SK-N-MC (cell line): ENCODE measurements around the gene ANKAR.

ENCODE experiments used
- DNase-seq: peaks from one replicate; pipeline ENCODE4 v3.0.0-alpha.2; 2011; ENCODE audit warnings: low read depth, low spot score
- H3K27ac ChIP-seq: fragments of 200-600 bp; sonication (generic); 2 replicates; pipeline ENCODE4 v1.5.1; 2016; ENCODE audit warnings: mixed run types
- H3K36me3 ChIP-seq: fragments of 200-600 bp; sonication (generic); 2 replicates; pipeline ENCODE4 v1.6.1; 2017; ENCODE audit warnings: antibody characterized with exemption, low read length, mixed read lengths; ENCODE audit not compliant: insufficient read depth
- H3K4me3 ChIP-seq: fragments of 200-600 bp; sonication (generic); 2 replicates; pipeline ENCODE4 v1.5.1; 2016
- H3K9ac ChIP-seq: fragments of 200-600 bp; sonication (generic); 2 replicates; pipeline ENCODE4 v1.8.0; 2017; ENCODE audit warnings: mixed run types, mixed read lengths; ENCODE audit not compliant: insufficient read length
- H3K9me3 ChIP-seq: fragments of 200-600 bp; sonication (generic); 2 replicates; pipeline ENCODE4 v1.6.1; 2017; ENCODE audit warnings: low read depth, mild to moderate bottlenecking, antibody characterized with exemption, low read length, moderate library complexity, mixed read lengths
- EZH2 ChIP-seq: fragments of 200-600 bp; sonication (generic); IDR thresholded peaks from one replicate; pipeline ENCODE4 v1.6.1; 2017; ENCODE audit warnings: antibody characterized with exemption
- FOXP2 ChIP-seq: optimal IDR thresholded peaks from 2 replicates; pipeline ENCODE3; 2011; ENCODE audit warnings: mild to moderate bottlenecking, moderate library complexity; ENCODE audit not compliant: insufficient read depth; ENCODE audit errors: extremely low read length, control extremely low read depth
- POLR2AphosphoS5 ChIP-seq: IDR thresholded peaks from 2 replicates; pipeline ENCODE4 v1.6.1; 2012; ENCODE audit warnings: mild to moderate bottlenecking, low read depth, low read length, borderline replicate concordance

Gene ANKAR

GRCh38 chr2:189669913-189670312 lies 4.6 kb upstream of the ANKAR start:
- DNase-seq = no peak
- no peak for TF ChIP-seq FOXP2
- no peak for TF ChIP-seq POLR2AphosphoS5
- no peak for TF ChIP-seq EZH2
- Histone ChIP-seq H3K9ac (no peak overlapping the region), H3K27ac (no peak overlapping the region), H3K36me3 (peaks cover 87% of the 10 kb centered on the region), H3K4me3 (no peak overlapping the region), H3K9me3 (no peaks in the 10 kb centered on the region)

GRCh38 chr2:189673661-189674373 lies 653 bp upstream of the ANKAR start:
- DNase-seq = no peak
- Histone ChIP-seq H3K27ac (no peak overlapping the region), H3K9me3 (peaks cover 4% of the 10 kb centered on the region; the same call in 1 of the 2 replicates), H3K36me3 (peaks cover 81% of the 10 kb centered on the region), H3K9ac (no peak overlapping the region), H3K4me3 (no peak overlapping the region)
- TF ChIP-seq EZH2 = no peak
- TF ChIP-seq FOXP2 = no peak

DNA sequence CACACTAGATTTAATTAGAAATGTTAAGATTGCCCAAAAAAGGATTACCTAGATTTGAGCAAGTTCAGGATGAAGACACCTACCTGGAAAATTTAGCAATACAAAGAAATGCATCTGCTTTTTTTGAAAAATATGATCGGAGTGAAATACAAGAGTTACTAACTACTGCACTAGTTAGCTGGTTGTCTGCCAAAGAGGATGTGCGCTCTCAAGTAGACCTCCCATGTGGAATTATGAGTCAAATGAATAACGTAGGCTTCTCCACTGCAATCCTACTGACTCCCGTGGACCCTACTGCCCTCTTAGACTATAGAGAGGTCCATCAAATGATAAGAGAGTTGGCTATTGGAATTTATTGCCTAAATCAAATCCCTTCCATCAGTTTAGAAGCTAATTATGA lies 2.0 kb downstream of the ANKAR start:
- Histone ChIP-seq H3K9ac (no peak overlapping the region), H3K9me3 (peaks cover 4% of the 10 kb centered on the region; the same call in 1 of the 2 replicates), H3K36me3 (peaks cover 55% of the 10 kb centered on the region), H3K27ac (no peak overlapping the region), H3K4me3 (no peak overlapping the region)
- TF ChIP-seq FOXP2 (no peak), POLR2AphosphoS5 (no peak), EZH2 (no peak)
- no peak for DNase-seq

DNA sequence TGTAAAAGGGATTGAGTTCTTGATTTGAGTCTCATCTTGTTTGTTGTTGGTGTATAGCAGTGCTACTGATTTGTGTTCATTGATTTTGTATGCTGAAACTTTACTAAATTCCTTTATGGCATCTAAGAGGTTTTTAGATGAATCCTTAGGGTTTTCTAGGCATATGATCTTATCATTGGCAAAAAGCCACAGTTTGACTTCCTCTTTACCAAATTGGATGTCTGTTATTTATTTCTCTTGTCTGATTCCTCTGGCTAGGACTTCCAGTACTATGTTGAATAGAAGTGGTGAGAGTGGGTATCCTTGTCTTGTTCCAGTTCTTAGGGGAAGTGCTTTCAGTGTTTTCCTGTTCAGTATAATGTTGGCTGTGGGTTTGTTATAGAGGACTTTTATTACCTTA lies 4.8 kb downstream of the ANKAR start:
- peaks cover 4% of the 10 kb centered on the region; the same call in 1 of the 2 replicates for H3K9me3 ChIP-seq

GRCh38 chr2:189681203-189681602 lies 6.7 kb downstream of the ANKAR start:
- peaks cover 4% of the 10 kb centered on the region; the same call in 1 of the 2 replicates for H3K9me3 ChIP-seq
- no peak overlapping the region for H3K27ac ChIP-seq
- DNase-seq = no peak
- H3K36me3 ChIP-seq = peaks cover 16% of the 10 kb centered on the region
- H3K4me3 ChIP-seq = no peak overlapping the region
- TF ChIP-seq FOXP2 (no peak), POLR2AphosphoS5 (no peak), EZH2 (no peak)
- H3K9ac ChIP-seq = no peak overlapping the region

More for the DNA sequence above, 4.8 kb downstream of the ANKAR start:
- no peak overlapping the region for H3K9ac ChIP-seq
- H3K4me3 ChIP-seq = no peak overlapping the region
- no peak overlapping the region for H3K27ac ChIP-seq
- no peak for DNase-seq
- TF ChIP-seq FOXP2 = no peak
- TF ChIP-seq EZH2 = no peak
- no peak for TF ChIP-seq POLR2AphosphoS5
- peaks cover 31% of the 10 kb centered on the region for H3K36me3 ChIP-seq

DNA sequence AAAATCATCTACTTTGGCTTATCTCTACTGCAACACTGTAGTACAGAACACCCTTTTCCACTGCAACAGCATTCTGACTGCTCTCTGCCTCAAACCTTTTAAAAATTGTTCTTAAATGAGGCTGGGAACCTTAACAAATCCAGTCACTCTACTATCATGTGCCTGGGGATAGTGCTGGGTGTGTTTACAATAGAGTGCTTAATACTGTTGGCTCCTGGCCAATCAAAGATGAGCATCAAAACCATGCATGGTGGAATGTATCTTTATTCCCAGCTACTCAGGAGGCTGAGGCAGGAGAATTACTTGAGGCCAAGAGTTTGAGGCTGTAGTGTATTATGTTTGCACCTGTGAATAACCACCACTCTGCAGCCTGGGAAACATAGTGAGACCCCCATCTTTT lies 7.4 kb downstream of the ANKAR start:
- TF ChIP-seq EZH2 (no peak), FOXP2 (no peak), POLR2AphosphoS5 (no peak)
- no peak for DNase-seq
- Histone ChIP-seq H3K4me3 (no peak overlapping the region), H3K9ac (no peak overlapping the region), H3K9me3 (peaks cover 4% of the 10 kb centered on the region; the same call in 1 of the 2 replicates), H3K36me3 (peaks cover 9% of the 10 kb centered on the region; the same call in 1 of the 2 replicates), H3K27ac (no peak overlapping the region)

GRCh38 chr2:189683348-189683747 lies 8.9 kb downstream of the ANKAR start:
- DNase-seq = no peak
- TF ChIP-seq POLR2AphosphoS5 = no peak
- TF ChIP-seq EZH2 = no peak
- TF ChIP-seq FOXP2 = no peak
- Histone ChIP-seq H3K36me3 (no peaks in the 10 kb centered on the region), H3K4me3 (no peak overlapping the region), H3K9me3 (no peaks in the 10 kb centered on the region), H3K27ac (no peak overlapping the region), H3K9ac (no peak overlapping the region)

- TF ChIP-seq POLR2AphosphoS5 (no peak), EZH2 (no peak), FOXP2 (no peak)
- no peak overlapping the region for H3K4me3 ChIP-seq
- no peak for DNase-seq
- no peaks in the 10 kb centered on the region for H3K9me3 ChIP-seq
- no peak overlapping the region for H3K27ac ChIP-seq
- no peaks in the 10 kb centered on the region for H3K36me3 ChIP-seq
- no peak overlapping the region for H3K9ac ChIP-seq
Measured at GRCh38 chr2:189684811-189685210, 10.3 kb downstream of the ANKAR start.
